Dermis blood vessel endothelial cell (primary cell): ENCODE measurements around the gene STAP1. TPM values are rescaled to one million over a fixed set of nuclear protein-coding genes. Genes with fewer than 3 reads are reported as not detected.
"Not testable (repeated sequence)": the region's sequence is repeated elsewhere in the genome, so short reads cannot be mapped to it uniquely, and the experiment has no call there.

Experiments
- DNase-seq: peaks from one replicate; pipeline ENCODE4 v3.0.0; 2010
- total RNA-seq: library from RNA; depleted of rRNA; stranded (reverse); fragments of >200 nt; gene quantifications from 2 replicates; pipeline ENCODE4 v1.2.3, GENCODE V29; 2014

STAP1 gene, protein sequence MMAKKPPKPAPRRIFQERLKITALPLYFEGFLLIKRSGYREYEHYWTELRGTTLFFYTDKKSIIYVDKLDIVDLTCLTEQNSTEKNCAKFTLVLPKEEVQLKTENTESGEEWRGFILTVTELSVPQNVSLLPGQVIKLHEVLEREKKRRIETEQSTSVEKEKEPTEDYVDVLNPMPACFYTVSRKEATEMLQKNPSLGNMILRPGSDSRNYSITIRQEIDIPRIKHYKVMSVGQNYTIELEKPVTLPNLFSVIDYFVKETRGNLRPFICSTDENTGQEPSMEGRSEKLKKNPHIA
- total RNA-seq, result not detected in 2 replicates

DNA sequence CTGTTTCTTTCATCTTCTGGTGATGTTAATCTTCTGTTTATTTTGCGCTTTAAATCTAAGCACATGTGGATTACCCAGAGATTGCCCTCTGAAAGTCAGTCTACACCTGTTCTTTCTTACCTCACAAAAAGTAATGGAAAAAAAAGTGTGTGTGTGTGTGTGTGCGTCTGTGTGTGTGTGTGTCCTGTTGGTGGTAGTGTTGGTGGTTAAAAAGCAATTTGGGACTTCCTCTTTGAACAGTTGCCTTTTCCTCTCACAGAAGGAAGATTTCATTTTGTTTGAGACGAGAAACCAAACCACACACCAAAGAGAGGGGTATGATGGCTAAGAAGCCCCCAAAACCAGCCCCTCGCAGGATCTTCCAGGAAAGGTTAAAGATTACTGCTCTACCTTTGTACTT, at the start of gene STAP1:
Gene STAP1, plus strand, starts transcription at position 235 of the 400 bp plus-strand sequence. Its CDS starts 83 bp downstream, at position 318.
- no peak for DNase-seq

DNA sequence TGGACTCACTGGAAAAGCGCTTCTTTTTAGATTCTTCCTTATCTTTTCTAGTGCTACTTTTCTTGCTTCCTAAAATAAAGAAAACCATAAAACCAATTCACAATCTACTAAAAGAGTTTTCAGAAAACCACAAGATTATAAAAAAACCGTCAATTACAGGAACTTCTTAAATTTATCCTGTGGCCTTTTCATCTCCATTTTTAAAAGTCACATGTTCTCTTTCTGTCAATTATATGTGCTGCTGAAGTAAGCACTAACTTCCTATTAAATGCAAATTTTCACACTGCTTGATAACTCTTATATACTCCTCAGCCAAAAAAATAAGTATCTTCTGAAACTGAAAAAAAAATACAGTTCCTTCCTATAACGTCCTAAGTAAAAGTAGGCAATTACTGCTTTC, 46.0 kb upstream of the STAP1 start:
- DNase-seq, result no peak

DNA sequence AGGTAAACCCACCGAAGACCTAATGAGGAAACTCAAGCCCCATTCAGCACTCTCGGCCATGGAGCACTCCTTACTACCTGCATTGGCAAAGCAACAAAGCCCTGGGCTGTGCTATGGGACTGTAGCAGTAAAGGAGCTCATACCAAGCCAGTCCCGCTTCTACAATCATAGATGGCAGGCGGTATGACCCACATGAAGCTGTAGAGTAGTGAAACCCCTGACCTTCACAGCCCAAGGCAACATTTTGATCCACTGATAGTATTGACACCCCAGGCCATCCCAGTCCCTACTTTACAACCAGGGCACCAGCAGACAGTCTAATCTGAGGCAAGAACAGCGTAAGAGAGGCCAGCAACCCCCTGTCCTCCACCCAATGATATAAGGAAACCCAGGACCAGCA, 38.4 kb upstream of the STAP1 start:
- DNase-seq, result no peak

DNA sequence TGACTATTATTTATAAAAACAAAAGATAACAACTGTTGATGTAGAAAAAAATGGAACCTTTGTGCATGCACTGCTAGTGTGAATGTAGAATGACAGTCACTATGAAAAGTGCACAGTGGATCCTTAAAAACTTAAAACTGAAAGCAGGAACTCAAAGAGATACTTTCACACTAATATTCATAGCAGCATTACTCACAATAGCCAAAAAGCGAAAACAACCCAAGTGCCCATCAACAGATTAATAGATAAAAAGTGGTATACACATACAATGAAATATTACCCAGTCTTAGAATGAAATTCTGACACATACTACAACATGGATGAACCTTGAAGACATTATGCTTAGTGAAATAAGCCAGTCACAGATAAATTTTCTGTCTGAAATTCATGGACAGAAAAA, 37.0 kb upstream of the STAP1 start:
- DNase-seq, result no peak

DNA sequence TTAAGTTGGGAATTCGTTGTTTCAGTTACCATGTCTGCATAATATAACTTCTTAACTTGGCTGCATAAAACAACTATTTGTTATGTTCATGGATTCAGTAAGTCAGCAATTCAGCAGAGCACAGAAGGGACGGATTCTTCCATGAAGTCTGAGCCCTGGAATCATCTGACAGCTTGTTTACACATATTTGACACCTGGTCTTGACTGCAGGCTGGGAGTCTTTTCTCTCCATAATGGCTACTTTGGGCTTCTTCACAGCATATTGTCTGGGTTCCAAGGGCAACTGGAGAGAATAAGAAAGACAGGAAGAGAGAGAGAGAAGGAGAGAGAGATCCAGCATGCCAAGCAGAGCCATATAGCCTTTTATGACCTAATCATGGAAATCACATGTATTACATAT, 36.3 kb upstream of the STAP1 start:
- no peak for DNase-seq

DNA sequence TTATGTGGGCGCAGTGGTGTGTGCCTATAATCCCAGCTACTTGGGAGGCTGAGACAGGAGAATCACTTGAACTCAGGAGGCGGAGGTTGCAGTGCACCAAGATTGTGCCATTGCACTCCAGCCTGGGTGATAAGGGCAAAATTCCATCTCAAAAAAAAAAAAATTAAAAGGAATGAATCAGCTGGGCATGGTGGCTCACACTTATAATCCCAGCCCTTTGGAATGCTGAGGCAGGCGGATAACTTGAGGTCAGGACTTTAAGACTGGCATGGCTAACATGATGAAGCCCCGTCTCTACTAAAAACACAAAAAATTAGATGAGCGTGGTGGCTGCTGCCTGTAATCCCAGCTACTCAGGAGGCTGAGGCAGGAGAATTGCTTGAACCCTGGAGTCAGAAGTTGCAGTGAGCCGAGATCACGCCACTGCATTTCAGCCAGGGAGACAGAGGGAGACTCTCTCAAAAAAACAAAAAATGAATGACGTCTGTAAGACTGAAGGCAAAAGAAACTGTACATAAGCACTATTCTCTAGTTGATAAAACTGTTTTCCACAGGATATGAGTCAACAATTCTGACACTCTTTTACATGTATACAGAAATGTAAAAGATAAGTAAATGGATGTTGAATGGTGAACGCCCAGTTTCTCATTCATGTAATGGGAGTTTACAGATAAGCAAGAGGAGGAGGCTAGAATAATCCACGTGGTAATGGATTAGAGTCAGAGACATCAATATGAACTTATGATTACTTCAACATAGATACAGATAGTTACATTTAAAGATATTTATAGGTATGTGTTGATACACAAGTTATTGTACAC, 35.5 kb upstream of the STAP1 start:
- DNase-seq, result peak; percentile 67

DNA sequence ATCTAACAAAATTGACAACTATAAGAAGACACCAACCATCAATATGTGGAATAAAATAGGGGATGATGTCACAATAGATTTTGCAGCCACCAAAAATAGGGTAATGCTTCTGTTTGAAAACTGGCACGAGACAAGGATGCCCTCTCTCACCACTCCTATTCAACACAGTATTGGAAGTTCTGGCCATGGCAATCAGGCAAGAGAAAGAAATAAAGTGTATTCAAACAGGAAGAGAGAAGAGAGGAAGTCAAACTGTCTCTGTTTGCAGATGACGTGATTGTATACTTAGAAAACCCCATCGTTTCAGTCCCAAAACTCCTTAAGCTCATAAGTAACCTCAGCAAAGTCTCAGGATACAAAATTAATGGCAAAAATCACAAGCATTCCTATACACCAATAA, 34.4 kb upstream of the STAP1 start:
- DNase-seq, result not testable (repeated sequence)

DNA sequence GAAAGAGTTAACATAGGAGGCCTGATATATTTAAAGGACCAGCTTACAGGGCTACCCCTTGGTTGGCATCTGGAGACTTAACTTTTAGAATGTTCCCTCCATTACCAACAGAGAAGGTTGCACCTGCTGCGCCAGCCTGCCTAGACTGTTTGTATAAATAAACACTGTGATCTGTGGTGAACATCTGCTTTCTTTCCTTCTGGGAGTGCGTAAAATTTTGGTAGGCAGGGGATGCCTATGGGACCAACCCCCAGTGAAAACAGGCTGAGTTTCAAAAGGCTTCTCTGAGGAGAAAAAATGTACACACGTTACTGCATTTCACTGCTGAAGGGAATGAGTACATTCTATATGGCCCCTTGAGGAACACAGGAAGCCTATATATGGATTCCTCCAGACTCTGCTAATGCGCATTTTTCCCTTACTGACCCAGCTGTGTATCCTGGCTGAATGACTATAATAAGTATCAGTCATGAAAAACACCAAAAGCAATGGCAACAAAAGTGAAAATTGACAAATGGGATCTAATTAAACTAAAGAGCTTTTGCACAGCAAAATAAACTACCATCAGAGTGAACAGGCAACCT, 27.1 kb upstream of the STAP1 start:
- DNase-seq, result no peak

DNA sequence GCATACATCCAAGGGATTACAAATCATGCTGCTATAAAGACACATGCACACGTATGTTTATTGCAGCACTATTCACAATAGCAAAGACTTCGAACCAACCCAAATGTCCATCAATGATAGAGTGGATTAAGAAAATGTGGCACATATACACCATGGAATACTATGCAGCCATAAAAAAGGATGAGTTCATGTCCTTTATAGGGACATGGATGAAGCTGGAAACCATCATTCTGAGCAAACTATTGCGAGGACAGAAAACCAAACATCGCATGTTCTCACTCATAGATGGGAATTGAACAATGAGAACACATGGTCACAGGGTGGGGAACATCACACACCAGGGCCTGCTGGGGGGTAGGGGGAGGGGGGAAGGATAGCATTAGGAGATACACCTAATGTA, 26.1 kb upstream of the STAP1 start:
- DNase-seq, result not testable (repeated sequence)

DNA sequence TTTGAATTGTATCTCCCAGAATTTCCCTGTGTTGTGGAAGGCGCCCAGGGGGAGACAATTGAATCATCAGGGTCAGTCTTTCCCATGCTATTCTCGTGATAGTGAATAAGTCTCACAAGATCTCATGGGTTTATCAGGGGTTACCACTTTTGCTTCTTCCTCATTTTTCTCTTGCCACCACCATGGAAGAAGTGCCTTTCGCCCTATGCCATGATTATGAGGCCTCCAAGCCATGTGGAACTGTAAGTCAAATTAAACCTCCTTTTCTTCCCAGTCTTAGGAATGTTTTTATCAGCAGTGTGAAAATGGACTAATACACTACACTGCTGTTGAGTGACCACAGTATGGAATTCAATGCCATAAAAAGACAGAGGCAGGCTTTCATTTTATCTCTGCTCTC, 25.4 kb upstream of the STAP1 start:
- no peak for DNase-seq

DNA sequence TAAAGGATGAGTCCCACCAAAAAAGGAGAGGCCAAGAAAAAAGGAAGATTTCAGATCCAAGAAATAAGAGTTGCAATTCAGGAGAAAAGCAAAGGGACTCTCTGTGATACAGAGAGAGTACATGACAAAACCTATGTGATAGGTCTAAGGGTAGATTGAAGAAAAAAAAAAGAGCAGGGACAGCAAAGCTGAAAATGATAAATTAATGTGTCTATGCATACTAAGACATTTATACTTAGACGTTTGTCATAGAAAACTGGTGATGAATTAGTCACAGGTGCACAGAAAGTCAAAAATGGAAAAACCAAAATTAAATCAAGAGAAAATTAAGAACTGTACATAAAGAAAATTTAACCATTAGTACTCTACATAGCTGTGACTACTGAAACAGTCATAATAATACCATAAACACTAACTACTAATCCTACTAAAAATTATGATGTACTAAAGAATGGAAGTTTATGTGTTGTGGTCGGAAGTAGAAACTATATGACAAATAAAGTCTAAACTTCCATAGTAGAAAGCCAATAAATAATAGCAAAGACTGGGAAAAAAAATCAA, 23.2 kb upstream of the STAP1 start:
- no peak for DNase-seq

DNA sequence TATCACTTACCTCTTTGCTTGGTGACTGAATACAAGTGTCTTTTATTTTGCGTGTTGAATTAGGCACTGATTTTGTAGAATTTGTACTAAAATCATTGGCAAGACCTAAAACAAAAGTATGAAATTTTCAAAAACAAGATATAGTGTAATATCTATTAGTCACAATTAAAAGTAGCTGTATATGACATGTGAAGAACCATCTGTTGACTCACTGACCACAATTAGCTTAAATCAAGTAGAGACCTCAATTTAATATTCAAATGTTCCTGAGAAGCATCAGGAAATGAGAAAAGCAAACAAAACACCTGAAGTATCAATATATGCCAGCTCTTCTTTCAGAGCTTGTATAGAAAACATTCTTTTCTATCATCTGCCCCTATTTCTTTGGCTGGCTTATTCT, 18.7 kb upstream of the STAP1 start:
- DNase-seq, result no peak

DNA sequence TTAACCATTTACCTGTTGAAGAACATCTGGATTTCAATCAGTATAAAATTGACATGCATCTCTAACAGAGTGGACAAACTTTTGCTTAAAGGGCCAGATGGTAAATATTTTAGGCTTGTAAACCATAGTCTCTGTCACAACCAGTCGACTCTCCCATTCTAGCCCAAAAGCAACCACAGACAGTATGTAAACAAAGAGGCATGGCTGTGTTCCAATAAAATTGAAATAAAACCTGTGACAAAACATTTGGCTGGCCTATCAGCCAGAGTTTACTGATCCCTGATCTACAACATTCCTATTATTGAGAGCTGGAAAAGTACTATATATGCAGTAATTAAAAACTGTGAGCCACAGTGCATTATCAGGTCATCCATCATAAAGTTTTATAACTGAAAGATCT, 16.5 kb upstream of the STAP1 start:
- no peak for DNase-seq

DNA sequence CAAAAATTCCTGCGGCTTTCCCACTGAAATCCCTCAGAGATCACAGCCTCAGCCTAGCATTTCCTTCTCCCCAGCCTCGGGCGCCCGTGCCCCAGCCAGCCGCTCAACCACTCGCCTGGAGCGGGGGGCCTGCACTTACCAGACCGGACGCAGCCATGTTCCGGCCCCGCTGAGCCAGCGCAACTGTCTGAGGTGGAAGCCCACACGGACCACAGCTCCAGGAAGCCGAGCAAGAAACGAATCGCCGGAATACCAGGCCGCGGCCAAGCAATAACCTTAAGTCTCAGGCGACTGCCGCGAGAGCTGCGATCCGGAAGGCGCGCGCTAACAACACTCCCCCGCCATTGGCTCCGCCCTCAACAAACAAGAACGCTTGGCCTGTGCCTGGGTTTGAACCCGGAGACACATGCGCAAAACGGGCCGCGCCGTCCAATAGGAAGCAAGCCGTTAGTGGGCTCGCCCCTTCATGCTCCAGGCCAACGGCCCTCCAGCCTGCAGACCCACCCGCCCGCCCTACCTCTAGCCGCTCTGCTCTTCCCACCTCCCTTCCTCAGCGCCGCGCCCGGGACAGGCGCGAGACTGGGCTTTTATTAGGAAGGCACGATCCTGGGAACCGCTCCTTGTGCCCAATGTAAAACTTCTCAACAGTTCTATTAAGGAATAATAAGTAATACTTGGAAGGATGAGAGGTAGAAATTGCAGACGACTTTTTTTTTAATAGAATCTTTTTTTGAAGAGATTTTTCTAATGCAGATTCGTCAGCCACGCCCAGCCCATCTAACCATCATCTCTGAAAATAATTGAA, 13.1 kb upstream of the STAP1 start, which contains the start of gene CENPC:
Gene CENPC, minus strand, starts transcription at position 305 of the 805 bp plus-strand sequence. Its CDS starts 148 bp downstream, at position 157.
- DNase-seq, result peak; percentile 99

DNA sequence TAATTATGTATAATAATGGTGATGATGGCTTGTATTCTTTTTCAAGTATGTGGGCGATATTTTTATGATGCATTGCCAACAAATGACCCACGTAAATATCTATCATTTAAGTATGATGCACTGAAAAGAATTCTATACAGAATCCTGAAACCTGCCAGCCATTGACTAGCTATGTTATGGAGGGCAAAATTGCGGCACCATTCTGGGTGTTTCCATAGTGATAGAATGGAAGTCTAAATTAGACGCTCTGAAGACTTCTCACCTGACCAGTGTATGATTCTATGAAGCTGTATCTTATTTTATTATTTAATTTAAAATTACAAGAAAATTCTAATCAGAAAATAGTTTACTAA, 12.5 kb upstream of the STAP1 start:
- DNase-seq, result peak; percentile 7

DNA sequence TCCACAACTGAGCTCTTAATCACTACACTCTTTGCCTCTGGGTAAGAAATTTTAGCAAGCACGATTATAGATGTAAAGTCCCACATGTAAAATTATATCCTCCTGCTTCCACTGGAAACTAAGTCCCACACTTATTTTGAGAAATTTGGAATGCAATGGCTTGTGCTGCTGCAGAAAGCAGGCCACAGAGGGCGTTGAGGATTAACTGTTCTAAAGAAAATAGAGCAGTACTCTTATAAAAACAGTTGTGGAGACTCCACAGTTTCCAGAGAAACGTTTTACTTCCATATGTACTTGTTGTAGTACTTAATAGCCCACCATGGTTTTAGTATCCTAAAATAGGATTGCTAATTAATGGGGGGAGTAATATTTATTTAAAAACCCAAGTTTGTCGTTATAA, 11.6 kb upstream of the STAP1 start:
- DNase-seq, result no peak

DNA sequence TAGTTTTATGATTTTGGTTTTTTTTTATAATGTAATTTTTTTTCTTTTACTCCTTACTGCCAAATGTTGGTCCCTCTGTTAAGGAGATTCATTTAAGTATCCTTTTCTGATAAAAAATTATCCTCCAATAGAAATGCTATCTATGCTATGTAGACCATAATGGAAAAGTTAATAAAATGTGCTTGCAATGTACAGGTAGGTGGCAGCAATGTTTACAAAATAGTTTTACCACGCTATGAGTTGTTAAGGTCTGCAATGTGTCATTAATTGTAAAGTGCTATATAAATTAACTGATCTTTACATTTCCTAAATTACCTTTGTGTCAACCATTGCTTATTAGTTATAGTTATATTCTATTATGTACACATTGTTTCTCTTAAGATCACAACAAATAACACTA, 9.4 kb upstream of the STAP1 start:
- peak; percentile 63 for DNase-seq

DNA sequence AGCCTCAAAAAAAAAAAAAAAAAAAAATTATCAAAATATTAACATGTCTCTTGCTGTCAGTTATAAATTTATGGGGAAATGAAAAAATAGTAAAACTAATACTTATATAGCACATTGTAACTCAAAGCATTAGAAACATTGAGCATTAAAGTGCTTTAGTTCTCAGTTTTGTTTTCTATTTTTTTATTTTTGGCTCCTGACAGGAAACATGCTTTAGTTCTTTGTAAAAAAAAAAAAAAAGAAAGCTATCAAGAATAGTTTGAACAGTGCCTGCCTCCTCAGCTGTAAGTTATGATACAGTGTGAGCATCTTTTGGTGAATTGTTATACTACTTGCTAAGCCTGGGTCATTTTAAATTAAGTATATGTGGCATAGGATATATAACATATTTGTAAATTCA, 8.1 kb upstream of the STAP1 start:
- no peak for DNase-seq

DNA sequence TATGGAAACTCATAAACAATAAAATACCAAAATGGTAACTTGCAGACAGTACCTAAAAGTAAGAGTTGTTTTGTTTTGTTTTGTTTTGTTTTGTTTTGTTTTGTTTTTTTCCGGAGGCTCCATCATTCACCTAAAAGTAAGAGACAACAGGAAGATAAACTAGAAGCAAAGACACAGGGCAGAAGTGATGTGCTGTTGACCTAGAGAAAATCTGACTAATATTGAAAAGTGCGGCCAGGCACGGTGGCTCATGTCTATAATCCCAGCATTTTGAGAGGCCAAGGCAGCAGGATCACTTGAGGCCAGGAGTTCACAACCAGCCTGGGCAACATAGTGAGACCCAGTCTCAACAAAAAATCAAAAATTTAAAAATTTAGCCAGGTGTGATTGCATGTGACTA, 7.7 kb upstream of the STAP1 start:
- no peak for DNase-seq

DNA sequence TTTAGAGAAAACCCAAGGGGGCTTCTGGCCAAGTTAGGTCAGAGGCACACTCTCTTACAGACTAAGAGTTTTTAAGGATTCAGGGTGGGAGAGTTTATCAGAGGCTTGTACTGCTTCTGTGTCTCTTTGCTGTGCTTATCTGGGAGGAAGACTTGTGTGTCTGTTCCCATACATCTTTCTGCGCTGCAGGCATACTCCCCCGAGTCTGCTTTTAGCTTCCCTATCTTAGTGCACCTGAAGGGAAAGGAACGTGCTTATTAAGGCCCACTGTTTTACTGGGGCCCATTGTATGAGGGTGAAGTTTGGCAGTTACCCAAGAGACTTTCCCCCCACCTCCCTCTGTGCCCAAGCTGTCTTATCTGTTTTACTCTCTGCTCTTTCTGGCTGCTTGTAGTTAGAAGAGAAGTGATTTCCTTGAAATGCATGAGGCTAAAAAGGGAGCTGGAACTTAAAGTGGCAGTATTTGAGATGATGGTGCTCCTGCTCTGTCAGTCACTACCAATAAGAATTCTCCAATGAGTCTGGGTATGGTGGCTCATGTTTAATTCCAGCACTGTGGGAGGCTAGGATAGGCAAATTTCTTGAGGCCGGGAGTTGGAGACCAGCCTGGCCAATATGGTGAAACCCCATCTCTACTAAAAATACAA, 6.3 kb upstream of the STAP1 start:
- DNase-seq, result not testable (repeated sequence)

DNA sequence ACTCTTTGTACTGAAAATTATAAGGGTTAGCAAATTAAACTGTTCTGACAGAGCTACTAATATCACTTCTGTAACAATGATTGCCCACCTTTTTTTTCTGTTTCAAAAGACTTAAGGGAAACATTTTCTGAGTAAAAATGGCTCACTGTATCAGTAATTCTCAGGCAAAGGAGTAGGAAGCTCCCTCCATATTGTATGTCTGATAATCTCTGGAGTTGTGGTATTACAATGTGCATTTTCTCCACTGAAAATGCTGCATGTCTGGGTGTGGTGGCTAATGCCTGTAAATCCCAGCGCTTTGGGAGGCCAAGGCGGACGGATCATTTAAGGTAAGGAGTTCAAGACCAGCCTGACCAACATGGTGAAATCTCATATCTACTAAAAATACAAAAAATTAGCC, 4.4 kb upstream of the STAP1 start:
- no peak for DNase-seq

DNA sequence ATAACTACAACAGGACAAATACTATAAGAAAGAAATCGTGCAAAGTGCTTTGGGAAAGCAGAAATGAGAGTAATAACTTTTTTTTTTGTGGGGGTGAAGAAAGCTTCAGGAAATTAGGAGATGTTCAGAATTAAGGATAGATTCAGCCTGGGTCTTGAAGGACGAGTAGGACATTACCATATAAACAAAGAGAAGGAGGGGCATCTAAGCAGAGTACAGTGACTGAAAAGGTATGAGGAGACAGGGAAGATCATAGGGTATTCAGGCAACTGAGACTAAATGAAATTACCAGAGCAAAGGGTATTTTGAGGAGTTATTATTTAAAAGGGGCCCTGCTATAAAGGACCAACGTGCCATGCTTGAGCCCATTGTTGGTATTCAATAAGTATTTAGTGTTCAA, 3.1 kb upstream of the STAP1 start:
- no peak for DNase-seq
